Raji (cell line): Measurements from ENCODE around the gene DGUOK.

ENCODE experiments used
- POLR2A ChIP-seq: IDR thresholded peaks from 2 replicates; pipeline ENCODE4 v1.6.1; 2011; ENCODE audit warnings: low read depth, low read length, control low read depth; ENCODE audit not compliant: insufficient read depth

The DGUOK gene

DNA sequence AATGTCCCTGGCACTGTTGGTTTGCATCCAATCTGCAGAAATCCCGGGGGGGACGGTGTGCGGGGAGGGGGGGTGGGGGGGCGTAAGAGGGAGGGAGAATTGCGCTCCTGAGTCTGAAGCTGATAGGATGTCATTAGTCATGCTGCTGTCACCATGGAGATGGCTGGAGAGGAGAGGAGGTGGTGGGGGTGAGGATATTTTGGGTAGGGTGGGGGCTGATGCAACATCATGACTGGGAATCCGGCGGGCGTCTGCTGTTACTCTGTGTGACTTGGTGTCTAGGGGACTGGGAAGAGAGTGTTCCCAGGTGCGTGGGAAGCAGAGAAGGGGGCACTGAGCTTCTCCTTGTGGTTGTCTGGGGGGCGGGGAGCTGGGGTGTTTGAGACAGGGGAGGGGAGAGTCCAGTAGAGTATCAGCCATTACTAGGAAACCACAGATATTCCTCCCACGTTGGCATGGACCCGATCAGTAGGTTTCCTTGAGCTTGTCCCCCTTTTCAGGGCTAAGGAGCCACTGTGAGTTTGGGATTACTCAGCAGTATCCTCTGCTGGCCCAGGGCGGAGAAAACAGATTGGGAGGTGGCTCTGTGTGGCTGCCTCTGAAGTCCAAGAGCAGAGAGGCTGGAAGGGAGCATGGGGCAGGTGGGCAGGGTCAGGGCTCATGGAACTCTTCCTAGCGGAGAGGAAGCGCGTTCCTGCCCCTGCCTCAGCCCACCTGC, 77.0 kb downstream of the DGUOK start:
- TF ChIP-seq POLR2A, result no peak

DNA sequence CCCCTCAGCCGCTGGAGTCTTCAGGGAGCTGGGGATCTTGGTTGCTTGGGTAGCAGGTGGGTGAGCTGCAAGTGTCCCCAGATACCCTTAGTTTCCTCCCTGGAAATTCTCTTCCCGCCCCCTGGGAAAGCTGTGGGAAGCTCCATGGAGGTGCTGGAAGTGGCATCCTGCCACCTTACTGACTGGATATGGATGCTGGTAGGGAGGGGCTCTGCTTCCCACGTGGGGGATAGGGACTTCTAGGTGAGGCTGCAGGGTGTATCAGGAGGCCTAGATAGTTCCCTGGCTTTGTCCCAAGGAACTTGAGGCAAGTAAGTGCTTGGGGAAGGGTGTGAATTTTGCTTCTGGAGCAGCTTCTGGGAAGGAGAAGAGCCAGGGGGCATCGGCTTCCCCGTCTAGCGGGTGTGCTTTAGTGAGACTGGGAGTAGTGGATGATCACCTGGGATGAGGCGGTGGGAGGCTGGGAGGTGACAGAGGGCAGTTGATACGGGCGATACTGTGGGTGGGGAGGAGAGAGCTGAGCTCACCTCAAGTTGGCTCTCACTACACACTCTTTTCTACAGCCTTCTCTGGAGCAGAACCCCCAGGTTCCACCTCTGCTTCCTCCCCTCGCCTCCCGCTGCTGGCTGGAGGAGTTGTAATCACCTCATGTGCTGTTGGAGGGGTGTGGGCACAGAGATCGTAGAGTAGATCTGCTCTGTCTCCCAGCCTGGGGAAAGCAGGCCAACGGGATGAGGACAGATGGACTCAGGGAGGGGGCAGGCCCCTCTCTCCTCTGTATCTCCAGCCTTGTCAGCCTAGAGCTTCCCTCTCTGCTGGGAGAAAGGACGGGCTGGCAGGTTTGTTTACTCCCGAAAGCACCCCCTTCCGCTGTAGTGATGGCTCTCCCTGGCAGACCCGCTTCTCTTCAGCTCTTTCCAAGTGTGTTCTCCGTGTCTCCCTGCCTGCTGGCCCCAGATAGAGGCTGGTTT, 77.8 kb downstream of the DGUOK start:
- TF ChIP-seq POLR2A, result no peak

DNA sequence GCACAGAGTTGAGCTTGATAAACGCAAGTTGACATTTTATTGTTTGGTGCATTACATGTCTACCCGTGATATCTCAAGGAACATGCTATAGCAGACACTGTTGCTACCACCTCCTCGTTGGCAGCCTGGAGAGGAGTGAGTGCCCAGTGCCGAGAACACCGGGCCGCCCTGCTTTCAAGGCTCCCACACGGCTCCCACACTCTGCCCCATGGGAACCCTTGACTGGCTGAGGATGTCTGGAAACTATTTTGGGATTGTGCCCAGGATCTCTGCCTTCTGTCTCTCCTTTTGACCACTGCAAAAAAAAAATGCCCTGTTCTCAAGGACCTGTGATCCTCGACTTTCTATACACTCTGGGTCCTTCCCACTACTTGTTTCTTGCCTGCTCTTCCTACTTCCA, 79.1 kb downstream of the DGUOK start:
- no peak for TF ChIP-seq POLR2A

DNA sequence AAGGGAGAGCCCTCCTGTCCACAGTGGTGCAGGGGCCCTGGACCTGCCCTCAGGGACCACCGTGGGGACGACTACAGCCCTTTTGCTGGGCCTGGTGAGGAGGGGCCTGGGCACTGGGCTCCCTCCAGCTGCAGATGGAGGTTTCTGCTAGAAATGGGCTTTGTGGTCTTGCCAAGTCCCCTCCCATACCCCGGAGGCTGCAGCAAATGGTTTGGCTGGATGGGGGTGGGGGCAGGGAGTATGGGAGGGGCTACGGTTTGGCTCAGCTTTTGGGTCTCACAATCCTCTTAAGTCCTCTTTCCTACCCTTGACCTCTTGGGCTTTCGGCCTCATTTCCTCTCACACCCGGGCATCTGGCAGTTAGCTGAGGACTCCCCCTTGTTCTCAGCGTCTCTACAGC, 79.8 kb downstream of the DGUOK start:
- no peak for TF ChIP-seq POLR2A

DNA sequence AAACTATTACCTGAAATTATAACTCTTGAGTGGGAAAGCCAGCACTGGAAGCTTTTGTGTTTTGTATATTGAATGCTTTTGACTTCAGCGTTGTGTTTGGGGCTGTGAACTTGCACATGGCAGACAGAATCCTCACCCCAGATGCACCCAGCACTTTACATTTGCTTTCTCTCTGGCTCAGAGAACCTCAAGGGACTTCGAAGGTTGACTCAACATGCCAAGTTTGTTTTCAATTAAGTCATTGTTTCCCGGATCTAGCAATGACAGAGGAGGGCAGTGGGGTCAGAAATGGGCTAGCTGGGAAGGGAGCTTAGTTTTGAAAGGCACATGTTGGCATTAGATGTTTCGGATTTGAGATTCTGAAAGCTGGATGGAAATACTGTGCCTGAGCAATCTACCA, 80.4 kb downstream of the DGUOK start:
- TF ChIP-seq POLR2A, result no peak

DNA sequence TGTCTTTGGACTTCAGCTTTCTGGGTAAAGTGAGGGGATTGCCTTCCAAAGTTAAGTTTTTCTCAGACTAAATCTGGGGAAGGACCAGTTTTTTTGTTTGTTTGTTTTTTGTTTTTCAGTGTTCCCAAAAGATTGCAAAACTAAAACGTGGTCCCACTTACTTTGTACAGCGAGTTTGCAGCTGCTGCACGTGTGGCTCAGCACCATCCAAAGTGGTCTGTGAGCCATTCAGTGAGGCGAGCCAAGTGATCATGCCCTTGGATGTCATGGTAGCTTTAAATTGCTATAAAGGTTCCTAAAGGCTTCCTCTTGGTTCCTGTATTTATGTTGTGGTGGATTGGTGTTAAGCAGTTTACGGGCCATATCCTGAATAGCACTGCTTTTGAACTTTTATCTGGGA, 81.0 kb downstream of the DGUOK start:
- TF ChIP-seq POLR2A, result no peak
